Stimulated activated naive B cell treated with anti-CD40 and anti-IgM and Interleukin-4, amounts not matched to agents 10 μg/mL and 1 μg/mL and 100 μg/mL, for 72 hours (primary cell): ENCODE measurements around the gene HMCN2.
A peak's percentile ranks its signal among the peaks of the same experiment; 100 is the strongest.
"Not testable (repeated sequence)": the region's sequence is repeated elsewhere in the genome, so short reads cannot be mapped to it uniquely, and the experiment has no call there.

Experiments used
- ATAC-seq, 2 donors: fragments of 150-1000 bp; cut with Tn5 transposase; replicated peaks; 2 replicates each; pipeline ENCODE4 v1.10.0; 2021; ENCODE audit warnings: moderate library complexity in 1 of 2
- DNase-seq: peaks from one replicate; pipeline ENCODE4 v3.0.0; 2021
- H3K27ac Mint-ChIP-seq: one replicate; pipeline ENCODE4 v1.8.0; 2022; ENCODE audit warnings: mild to moderate bottlenecking, mixed read lengths
- H3K27me3 Mint-ChIP-seq, 2 donors: one replicate each; pipeline ENCODE4 v1.8.0; 2022; ENCODE audit warnings: mixed read lengths in 2 of 2
- H3K36me3 Mint-ChIP-seq, 2 donors: one replicate each; pipeline ENCODE4 v1.8.0; 2022; ENCODE audit warnings: mixed read lengths in 2 of 2, mild to moderate bottlenecking in 1 of 2
- H3K4me1 Mint-ChIP-seq, 2 donors: one replicate each; pipeline ENCODE4 v1.8.0; 2022; ENCODE audit warnings: mixed read lengths in 2 of 2, mild to moderate bottlenecking in 1 of 2
- H3K4me3 Mint-ChIP-seq, 2 donors: one replicate each; pipeline ENCODE4 v1.8.0; 2022; ENCODE audit warnings: mild to moderate bottlenecking in 2 of 2, mixed read lengths in 2 of 2, moderate library complexity in 1 of 2
- H3K9me3 Mint-ChIP-seq, 2 donors: one replicate each; pipeline ENCODE4 v1.8.0; 2022; ENCODE audit warnings: mixed read lengths in 2 of 2, mild to moderate bottlenecking in 1 of 2

HMCN2 gene

DNA sequence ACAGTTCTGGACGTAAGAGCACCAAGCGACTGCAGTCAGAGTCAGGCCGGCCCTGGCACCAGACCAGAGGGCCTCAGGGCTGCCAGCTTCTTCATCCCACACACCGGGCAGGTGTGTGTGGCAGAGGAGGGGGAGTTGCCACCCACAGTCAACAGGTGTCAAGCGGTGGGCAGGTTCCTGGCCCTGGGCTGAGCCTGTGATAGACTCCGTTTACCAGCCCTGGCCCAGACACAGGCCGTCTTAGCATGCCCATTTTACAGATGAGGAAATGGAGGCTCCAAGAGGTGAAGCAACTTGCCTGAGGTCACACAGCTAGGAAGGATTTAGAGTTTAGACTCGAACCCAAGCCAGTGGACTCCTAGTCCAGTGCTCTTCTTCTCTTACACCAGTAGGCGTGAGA is 71.8 kb downstream of the HMCN2 start:
- Mint-ChIP-seq H3K27me3 (peaks cover 19 to 37% of the 10 kb centered on the region in 2 donors), H3K4me1 (no peaks in the 10 kb centered on the region), H3K36me3 (no peaks in the 10 kb centered on the region), H3K9me3 (no peaks in the 10 kb centered on the region), H3K4me3 (no peak overlapping the region), H3K27ac (no peak overlapping the region)
- ATAC-seq (no peak), DNase-seq (no peak)

DNA sequence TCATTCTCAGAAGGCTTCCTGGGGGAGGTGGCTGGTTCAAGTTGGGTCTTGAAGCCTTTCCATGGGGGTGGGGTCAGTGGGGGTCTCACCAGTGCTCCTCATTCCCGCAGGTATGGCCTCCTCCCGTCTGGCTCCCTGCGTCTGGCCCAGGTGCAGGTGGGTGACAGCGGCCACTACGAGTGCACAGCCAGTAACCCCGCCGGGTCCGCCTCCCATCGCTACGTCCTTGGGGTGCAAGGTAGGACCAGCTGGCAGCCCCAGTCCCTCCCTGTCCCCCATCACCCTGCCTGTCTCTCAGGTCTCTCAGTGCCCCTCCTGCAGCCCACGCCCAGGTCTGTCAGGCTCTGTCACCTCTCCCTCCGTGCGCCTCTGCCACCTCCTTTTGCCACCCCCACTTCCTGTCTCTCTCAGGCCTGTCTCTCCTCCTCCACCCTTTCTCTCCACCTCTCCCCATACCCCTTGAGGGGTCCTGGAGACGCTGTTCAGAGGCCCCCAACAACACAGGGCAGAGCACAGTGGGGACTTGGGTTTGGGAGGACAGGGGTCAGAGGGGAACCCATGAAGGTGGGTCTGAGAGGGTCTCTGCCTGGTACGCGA is 72.3 kb downstream of the HMCN2 start:
- ATAC-seq, result peak in 1 of 2 donors; percentile 27

DNA sequence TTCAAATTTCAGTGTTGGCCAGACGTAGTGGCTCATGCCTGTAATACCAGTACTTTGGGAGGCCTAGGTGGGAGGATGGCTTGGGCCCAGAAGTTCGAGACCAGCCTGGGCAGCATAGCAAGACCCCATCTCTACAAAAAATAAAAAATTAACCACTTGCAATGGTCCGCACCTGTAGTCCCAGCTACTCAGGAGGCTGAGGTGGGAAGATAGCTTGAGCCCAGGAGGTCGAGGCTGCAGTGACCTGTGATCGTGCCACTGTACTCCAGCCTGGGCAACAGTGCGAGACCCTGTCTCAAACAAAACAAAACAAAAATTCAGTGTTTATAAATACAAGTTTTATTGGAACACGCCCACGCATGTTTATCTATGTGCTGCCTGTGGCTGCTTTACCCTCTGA is 73.3 kb downstream of the HMCN2 start:
- H3K9me3 Mint-ChIP-seq, DNase-seq, H3K4me3 Mint-ChIP-seq, ATAC-seq, H3K36me3 Mint-ChIP-seq, H3K27ac Mint-ChIP-seq, H3K4me1 Mint-ChIP-seq: not testable (repeated sequence)
- H3K27me3 Mint-ChIP-seq, result peaks cover 3 to 22% of the 10 kb centered on the region in 2 donors

More for the DNA sequence above, 72.3 kb downstream of the HMCN2 start:
- Mint-ChIP-seq H3K27ac (no peak overlapping the region), H3K36me3 (no peaks in the 10 kb centered on the region), H3K9me3 (no peaks in the 10 kb centered on the region), H3K4me1 (no peaks in the 10 kb centered on the region), H3K4me3 (no peak overlapping the region), H3K27me3 (peaks cover 13 to 32% of the 10 kb centered on the region in 2 donors)
- DNase-seq, result no peak

DNA sequence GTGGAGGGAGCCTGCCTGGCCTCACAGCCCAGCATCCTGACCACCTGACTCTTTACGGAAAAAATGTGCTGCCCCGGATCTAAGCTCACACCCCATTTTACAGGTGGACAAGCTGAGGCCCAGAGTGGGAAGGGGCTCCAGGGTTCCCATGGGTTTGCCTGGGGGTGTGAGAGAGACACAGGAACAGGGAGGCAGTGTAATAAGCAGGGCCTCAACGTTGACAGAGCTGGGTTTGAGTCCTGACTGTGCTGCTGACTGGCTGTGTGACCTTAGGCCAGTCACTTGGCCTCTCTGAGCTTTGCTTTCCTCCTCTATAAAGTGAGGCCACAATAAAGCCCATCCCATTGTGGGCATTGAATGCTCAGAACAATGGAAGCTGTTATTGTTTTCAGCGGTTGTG is 73.7 kb downstream of the HMCN2 start:
- no peak for ATAC-seq
- H3K9me3 Mint-ChIP-seq, result no peaks in the 10 kb centered on the region

DNA sequence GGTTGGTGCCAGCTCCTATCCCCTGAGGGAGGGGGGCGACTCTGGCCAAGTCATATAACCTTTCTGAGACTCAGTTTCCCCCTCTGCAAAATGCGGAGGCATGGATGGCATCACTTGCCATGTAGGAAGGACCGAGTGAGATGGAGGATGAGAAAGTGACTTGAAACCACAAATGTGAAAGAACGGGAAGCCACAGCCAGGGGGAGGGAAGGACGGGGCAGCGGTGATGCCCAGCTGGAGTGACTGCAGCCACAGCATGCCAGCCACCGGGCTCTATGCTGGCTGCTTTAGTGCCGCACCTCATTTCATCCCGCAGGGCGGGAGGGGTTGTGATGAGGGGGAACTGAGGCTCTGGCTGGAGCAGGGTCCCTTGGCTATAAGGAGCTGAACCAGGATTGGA is 74.5 kb downstream of the HMCN2 start:
- Mint-ChIP-seq H3K27me3 (peaks cover 0 to 11% of the 10 kb centered on the region in 2 donors), H3K4me1 (no peaks in the 10 kb centered on the region), H3K36me3 (no peaks in the 10 kb centered on the region), H3K9me3 (no peaks in the 10 kb centered on the region), H3K27ac (no peak overlapping the region), H3K4me3 (no peak overlapping the region)
- ATAC-seq (no peak), DNase-seq (no peak)

More for the DNA sequence above, 73.7 kb downstream of the HMCN2 start:
- no peak for DNase-seq
- Mint-ChIP-seq H3K27me3 (peaks cover 0 to 18% of the 10 kb centered on the region in 2 donors), H3K36me3 (no peaks in the 10 kb centered on the region), H3K27ac (no peak overlapping the region), H3K4me3 (no peak overlapping the region), H3K4me1 (no peaks in the 10 kb centered on the region)

DNA sequence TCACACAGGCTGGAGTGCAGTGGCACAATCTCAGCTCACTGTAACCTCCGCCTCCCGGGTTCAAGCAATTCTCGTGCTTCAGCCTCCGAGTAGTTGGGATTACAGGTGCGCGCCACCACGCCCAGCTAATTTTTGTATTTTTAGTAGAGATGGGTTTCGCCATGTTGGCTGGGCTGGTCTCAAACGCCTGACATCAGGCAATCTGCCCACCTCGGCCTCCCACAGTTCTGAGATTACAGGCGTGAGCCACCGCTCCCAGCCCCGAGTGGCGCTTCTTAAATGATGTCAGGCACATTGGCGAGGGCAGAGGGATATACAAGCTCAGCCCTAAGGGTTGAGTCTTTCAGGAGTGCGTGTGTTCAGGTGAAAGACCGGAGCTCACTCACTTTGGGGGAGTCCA is 75.0 kb downstream of the HMCN2 start:
- not testable (repeated sequence) for H3K36me3 Mint-ChIP-seq, H3K27ac Mint-ChIP-seq, H3K9me3 Mint-ChIP-seq, H3K4me3 Mint-ChIP-seq, DNase-seq, H3K27me3 Mint-ChIP-seq, ATAC-seq, H3K4me1 Mint-ChIP-seq

DNA sequence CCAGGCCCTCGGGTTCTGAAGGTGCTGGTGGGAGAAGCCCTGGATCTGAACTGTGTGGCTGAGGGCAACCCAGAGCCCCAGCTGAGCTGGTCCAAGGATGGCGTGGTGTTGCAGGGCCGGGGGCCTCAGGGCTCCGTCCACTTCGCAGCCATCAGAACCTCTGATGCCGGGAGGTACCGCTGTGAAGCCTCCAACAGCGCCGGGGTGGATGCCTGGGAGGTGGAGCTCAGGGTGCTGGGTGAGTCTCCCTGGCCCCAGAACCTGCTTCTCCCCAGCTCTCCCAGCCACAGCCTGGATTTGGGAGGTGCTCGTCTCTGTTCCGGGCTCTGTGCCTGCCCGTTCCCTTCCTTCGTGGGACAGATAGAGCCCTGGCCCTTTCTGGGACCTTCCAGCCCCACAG is 75.6 kb downstream of the HMCN2 start:
- no peak for ATAC-seq

DNA sequence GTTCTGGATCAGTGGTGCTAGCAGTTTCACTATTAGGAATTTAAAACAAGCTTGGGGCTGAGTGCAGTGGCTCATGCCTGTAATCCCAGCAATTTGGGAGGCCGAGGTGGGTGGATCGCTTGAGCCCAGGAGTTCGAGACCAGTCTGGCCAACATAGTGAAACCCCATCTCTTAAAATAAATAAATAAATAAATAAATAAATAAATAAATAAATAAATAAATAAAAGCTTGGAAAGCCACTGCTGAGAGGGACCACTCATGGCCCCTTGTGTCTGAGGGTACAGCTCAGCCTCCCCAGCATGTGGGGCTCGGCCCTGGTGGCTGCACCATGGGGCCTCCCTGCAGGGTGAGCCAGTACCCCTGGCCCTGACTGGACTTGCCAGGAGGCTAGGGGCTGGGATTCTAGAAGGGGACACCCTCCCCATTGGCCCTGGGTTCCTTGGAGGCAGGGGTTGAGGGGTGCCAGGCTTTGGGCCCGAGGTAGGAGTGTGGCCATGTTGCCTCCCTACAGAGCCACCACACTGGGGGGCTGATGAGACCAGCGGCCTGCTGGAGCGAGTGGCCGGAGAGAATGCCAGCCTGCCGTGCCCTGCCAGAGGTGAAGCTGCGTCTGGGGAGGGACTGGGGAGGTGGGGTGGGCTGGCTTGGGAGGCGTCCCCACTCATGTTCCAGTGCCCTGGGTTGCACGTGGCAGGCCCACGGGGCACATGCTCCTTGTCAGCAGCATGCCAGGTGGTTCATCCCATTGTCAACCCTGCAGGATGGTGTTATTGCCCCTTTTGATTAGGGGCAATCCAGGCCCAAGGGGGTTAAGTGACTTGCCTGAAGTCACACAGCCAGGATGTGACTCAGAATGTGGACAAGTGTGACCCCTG is 76.5 kb downstream of the HMCN2 start:
- no peak for DNase-seq
- Mint-ChIP-seq H3K27me3 (no peaks in the 10 kb centered on the region), H3K9me3 (no peaks in the 10 kb centered on the region), H3K27ac (no peak overlapping the region), H3K4me1 (no peaks in the 10 kb centered on the region), H3K4me3 (no peak overlapping the region), H3K36me3 (no peaks in the 10 kb centered on the region)
- no peak for ATAC-seq

More for the DNA sequence above, 75.6 kb downstream of the HMCN2 start:
- DNase-seq, result no peak
- Mint-ChIP-seq H3K36me3 (no peaks in the 10 kb centered on the region), H3K27me3 (peaks cover 0 to under 1% of the 10 kb centered on the region in 2 donors), H3K27ac (no peak overlapping the region), H3K9me3 (no peaks in the 10 kb centered on the region), H3K4me3 (no peak overlapping the region), H3K4me1 (no peaks in the 10 kb centered on the region)

DNA sequence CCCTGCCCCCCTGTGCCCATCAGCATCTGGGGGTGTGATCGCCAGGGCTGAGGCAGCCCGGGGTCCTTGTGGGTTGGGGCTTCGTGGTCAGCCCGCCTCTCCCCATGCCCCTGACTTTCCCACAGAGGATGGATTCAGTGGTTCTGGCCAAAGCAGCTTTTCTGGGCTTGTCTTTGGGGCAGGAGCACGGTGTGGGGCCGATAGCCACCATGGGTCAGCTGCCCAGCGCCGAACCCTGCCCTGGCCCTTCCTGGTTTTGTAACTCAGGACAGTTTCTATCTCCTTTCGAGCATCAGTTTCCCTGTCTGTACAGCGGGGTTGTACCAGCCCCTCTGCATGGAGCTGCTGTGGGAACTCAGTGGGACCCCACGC is 77.1 kb downstream of the HMCN2 start:
- H3K27me3 Mint-ChIP-seq, result no peaks in the 10 kb centered on the region
- no peak for DNase-seq
- H3K36me3 Mint-ChIP-seq, result no peaks in the 10 kb centered on the region
- no peak overlapping the region for H3K4me3 Mint-ChIP-seq
- H3K9me3 Mint-ChIP-seq, result no peaks in the 10 kb centered on the region
- ATAC-seq, result no peak
- no peaks in the 10 kb centered on the region for H3K4me1 Mint-ChIP-seq
- H3K27ac Mint-ChIP-seq, result no peak overlapping the region

DNA sequence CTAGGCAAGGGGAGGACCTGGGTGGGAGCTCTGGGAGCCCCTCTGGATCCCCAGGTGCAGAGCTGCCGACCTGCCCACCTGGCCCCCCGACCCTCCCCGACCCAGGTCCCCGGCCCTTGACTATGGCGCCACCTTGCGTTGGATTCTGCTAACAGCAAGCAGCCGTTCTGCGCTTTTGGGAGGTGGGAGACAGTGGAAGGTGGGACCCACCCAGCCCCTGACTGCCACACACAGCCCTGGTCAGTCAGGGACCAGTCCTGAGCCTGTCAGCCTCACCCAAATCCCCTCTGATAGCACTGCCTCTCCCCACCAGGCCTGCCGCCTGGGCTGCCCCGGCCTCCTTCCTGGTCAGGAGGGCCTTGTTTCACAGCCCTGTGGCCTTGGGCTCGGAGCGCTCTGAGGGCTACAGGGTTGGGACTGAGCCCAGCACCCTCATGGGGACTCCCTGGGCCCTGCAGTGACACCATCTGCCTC is 77.9 kb downstream of the HMCN2 start:
- Mint-ChIP-seq H3K27ac (no peak overlapping the region), H3K9me3 (no peaks in the 10 kb centered on the region), H3K36me3 (no peaks in the 10 kb centered on the region), H3K27me3 (no peaks in the 10 kb centered on the region), H3K4me3 (no peak overlapping the region), H3K4me1 (no peaks in the 10 kb centered on the region)
- ATAC-seq (peak in 1 of 2 donors; percentile 42), DNase-seq (no peak)

DNA sequence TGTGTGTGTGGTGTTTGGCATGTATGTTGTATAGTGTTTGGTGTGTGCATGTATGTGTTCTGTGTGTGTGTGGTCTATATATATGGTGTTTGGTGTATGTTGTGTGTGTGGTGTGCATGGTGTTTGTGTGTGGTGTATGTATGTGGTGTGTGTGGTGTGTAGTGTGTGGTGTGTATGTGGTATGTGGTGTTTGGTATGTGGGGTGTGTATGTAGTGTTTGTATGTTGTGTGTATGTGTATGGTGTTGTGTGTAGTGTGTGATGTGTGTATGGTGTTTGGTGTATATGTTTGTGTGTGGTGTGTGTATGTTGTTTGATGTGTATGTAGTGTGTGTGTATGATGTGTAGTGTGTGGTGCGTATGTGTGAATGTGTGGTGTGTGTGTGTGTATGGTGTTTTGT is 78.8 kb downstream of the HMCN2 start:
- no peak overlapping the region for H3K4me3 Mint-ChIP-seq
- ATAC-seq, result no peak
- no peaks in the 10 kb centered on the region for H3K27me3 Mint-ChIP-seq
- no peaks in the 10 kb centered on the region for H3K36me3 Mint-ChIP-seq
- H3K4me1 Mint-ChIP-seq, result no peaks in the 10 kb centered on the region
- DNase-seq, result no peak
- no peak overlapping the region for H3K27ac Mint-ChIP-seq
- no peaks in the 10 kb centered on the region for H3K9me3 Mint-ChIP-seq

DNA sequence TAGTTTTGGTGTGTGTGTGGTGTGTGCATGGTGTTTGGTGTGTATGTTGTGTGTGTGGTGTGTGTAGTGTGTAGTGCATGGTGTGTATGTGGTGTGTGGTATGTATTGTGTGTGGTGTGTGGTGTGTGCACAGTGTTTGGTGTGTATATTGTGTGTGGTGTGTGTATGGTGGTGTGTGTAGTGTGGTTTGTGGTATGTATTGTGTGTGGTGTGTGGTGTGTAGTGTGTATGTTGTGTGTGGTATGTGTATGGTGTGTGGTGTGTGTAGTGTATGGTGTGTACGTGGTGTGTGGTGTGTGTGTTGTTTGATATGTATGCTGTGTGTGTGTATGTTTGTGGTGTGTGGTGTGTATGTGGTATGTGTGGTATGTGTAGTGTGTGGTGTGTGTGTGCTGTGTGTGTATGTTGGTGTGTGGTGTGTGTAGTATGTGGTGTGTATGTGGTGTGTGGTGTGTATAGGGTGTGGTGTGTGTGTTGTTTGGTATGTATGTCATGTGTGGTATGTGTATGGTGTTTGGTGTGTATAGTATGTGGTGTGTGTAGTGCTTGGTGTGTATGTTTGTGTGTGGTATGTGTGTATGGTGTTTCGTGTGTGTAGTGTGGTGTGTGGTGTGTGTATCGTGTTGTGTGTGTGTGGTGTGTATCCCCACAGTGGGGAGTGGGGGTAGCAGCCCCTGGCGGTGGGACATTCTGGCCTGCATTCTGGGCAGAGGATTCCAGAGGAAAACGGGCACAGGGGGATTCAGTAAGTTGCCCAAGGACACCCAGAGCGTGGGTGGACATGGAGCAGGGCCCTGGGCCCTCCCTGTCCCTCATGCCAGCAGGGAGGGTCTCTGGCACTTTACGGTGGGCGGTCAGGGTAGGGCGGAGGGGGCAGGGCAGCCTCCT is 79.7 kb downstream of the HMCN2 start:
- Mint-ChIP-seq H3K27me3 (no peaks in the 10 kb centered on the region), H3K9me3 (no peaks in the 10 kb centered on the region), H3K27ac (no peak overlapping the region), H3K36me3 (no peaks in the 10 kb centered on the region), H3K4me1 (no peaks in the 10 kb centered on the region), H3K4me3 (no peak overlapping the region)
- ATAC-seq, result no peak
- DNase-seq, result no peak

DNA sequence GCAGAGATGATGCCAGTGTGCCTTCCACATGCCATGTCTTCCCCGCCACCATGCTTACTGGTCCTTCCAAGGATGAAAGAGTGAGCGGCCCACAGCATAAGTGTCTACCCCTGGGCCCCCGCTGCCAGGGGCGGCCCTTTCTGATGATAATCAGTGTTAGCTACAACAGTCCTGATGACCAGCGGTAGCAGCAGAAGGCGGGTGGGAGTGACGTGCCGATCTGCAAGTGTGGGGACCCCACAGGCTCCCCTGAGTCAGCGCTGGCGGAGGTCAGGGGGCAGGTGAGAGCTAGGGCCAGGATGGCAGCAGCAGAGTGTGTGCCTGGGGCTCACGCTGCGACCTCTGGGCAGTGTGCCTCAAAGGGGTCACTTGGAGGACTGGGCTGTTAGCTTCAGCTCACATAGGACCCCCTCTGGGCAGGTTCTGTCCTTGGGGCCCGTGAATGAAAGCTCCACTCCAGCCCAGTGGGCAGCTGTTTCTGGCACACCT is 80.4 kb downstream of the HMCN2 start:
- Mint-ChIP-seq H3K4me3 (no peak overlapping the region), H3K9me3 (no peaks in the 10 kb centered on the region), H3K36me3 (no peaks in the 10 kb centered on the region), H3K27ac (no peak overlapping the region), H3K27me3 (no peaks in the 10 kb centered on the region), H3K4me1 (no peaks in the 10 kb centered on the region)
- DNase-seq (no peak), ATAC-seq (no peak)

DNA sequence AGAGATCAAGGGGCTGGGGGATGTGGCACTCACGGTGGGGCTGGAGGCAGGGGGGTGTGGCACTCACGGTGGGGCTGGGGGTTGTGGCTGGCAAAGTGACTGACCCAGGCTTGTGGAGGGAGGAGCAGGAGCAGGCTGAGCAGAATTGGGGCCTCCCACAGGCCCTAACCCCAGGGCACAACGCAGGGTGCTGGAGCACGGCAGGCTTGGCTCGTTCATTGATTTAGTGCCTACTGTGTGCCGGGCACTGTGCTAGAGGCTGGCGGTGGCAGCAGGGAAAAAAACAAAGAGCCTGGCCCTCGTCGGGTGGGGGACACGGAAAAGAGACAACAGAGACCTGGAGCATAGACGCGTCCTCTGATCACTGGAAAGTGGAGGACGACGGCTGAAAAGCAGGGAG is 80.9 kb downstream of the HMCN2 start:
- Mint-ChIP-seq H3K27ac (no peak overlapping the region), H3K36me3 (no peaks in the 10 kb centered on the region), H3K9me3 (no peaks in the 10 kb centered on the region), H3K27me3 (no peaks in the 10 kb centered on the region), H3K4me1 (no peaks in the 10 kb centered on the region), H3K4me3 (no peak overlapping the region)
- ATAC-seq (no peak), DNase-seq (no peak)
